Liver (tissue), 9 donors: Measurements from ENCODE around the gene C1QL2. TPM values are rescaled to one million over a fixed set of nuclear protein-coding genes. Genes with fewer than 3 reads are reported as not detected.

Source experiments
- DNase-seq: peaks from one replicate; pipeline ENCODE4 v3.0.0-alpha.2; 2017; ENCODE audit warnings: low spot score
- H3K27ac ChIP-seq, 2 donors: one replicate each; pipeline ENCODE4 v1.7.0; 2013; ENCODE audit warnings: inconsistent platforms in 2 of 2, low read length in 2 of 2, control low read depth in 1 of 2, low read depth in 1 of 2, mild to moderate bottlenecking in 1 of 2
- H3K27me3 ChIP-seq, 4 donors: one replicate each; pipeline versions ENCODE4 v1.6.1 to v1.7.0; 2013; ENCODE audit warnings: low read length in 3 of 4, inconsistent platforms in 1 of 4, mild to moderate bottlenecking in 1 of 4, moderate library complexity in 1 of 4; ENCODE audit not compliant: control insufficient read depth in 4 of 4, insufficient read depth in 4 of 4
- H3K36me3 ChIP-seq, 4 donors: one replicate each; pipeline versions ENCODE4 v1.6.1 to v1.7.0; 2013; ENCODE audit warnings: low read length in 3 of 4, mild to moderate bottlenecking in 3 of 4, low read depth in 1 of 4, moderate library complexity in 1 of 4; ENCODE audit not compliant: control insufficient read depth in 4 of 4, insufficient read depth in 3 of 4
- H3K4me1 ChIP-seq, 4 donors: one replicate each; pipeline versions ENCODE4 v1.6.1 to v1.7.0; 2013; ENCODE audit warnings: low read length in 3 of 4, mild to moderate bottlenecking in 3 of 4, moderate library complexity in 1 of 4; ENCODE audit not compliant: control insufficient read depth in 4 of 4, insufficient read depth in 4 of 4
- H3K4me3 ChIP-seq, 3 donors: one replicate each; pipeline versions ENCODE4 v1.6.1 to v1.7.0; 2013; ENCODE audit warnings: low read length in 3 of 3, control low read depth in 1 of 3, low read depth in 1 of 3, mild to moderate bottlenecking in 1 of 3
- H3K9ac ChIP-seq, 2 donors: one replicate each; pipeline ENCODE4 v1.7.0; 2013; ENCODE audit warnings: low read length in 2 of 2, mild to moderate bottlenecking in 2 of 2, moderate library complexity in 2 of 2, control low read depth in 1 of 2, low read depth in 1 of 2
- H3K9me3 ChIP-seq, 4 donors: one replicate each; pipeline versions ENCODE4 v1.6.1 to v1.7.0; 2013; ENCODE audit warnings: low read length in 3 of 4; ENCODE audit not compliant: control insufficient read depth in 4 of 4
- EGR1 ChIP-seq, 2 donors: IDR thresholded peaks; 2 replicates each; pipeline ENCODE4 v1.6.1; 2016 to 2018; ENCODE audit warnings: antibody characterized with exemption in 2 of 2, low read depth in 2 of 2
- FOXA1 ChIP-seq: IDR thresholded peaks from 2 replicates; pipeline ENCODE4 v1.6.1; 2016; ENCODE audit warnings: antibody characterized with exemption
- FOXA2 ChIP-seq: IDR thresholded peaks from 2 replicates; pipeline ENCODE4 v1.6.1; 2016; ENCODE audit warnings: antibody characterized with exemption
- HNF4A ChIP-seq, 2 donors: conservative IDR thresholded peaks; 2 replicates each; pipeline ENCODE4 v1.6.1; 2016; ENCODE audit warnings: antibody characterized with exemption in 2 of 2, mild to moderate bottlenecking in 2 of 2
- HNF4G ChIP-seq: IDR thresholded peaks from 2 replicates; pipeline ENCODE4 v1.6.1; 2016; ENCODE audit warnings: antibody characterized with exemption
- JUND ChIP-seq, 2 donors: IDR thresholded peaks; 2 replicates each; pipeline ENCODE4 v1.6.1; 2016; ENCODE audit warnings: antibody characterized with exemption in 2 of 2
- NR2F2 ChIP-seq: IDR thresholded peaks from 2 replicates; pipeline ENCODE4 v1.6.1; 2016; ENCODE audit warnings: antibody characterized with exemption
- RAD21 ChIP-seq, 2 donors: IDR thresholded peaks; 2 replicates each; pipeline ENCODE4 v1.6.1; 2016; ENCODE audit warnings: antibody characterized with exemption in 2 of 2, mild to moderate bottlenecking in 2 of 2
- RXRA ChIP-seq, 2 donors: IDR thresholded peaks; 2 replicates each; pipeline ENCODE4 v1.6.1; 2017 to 2018; ENCODE audit warnings: antibody characterized with exemption in 2 of 2, mild to moderate bottlenecking in 1 of 2
- SP1 ChIP-seq: IDR thresholded peaks from 2 replicates; pipeline ENCODE4 v1.6.1; 2018; ENCODE audit warnings: antibody characterized with exemption, mild to moderate bottlenecking
- TAF1 ChIP-seq: conservative IDR thresholded peaks from 2 replicates; pipeline ENCODE4 v1.6.1; 2016; ENCODE audit warnings: antibody characterized with exemption, mild to moderate bottlenecking
- YY1 ChIP-seq: IDR thresholded peaks from 2 replicates; pipeline ENCODE4 v1.6.1; 2016; ENCODE audit warnings: antibody characterized with exemption, mild to moderate bottlenecking
- WGBS: extraction: QIAGEN DNeasy Blood & Tissue Kit; methylation state at CpG from one replicate; pipeline ENCODE4 v1.1.7; 2013; 5-methylcytosine and 5-hydroxymethylcytosine counted together
- polyA plus RNA-seq, 2 donors: library from polyadenylated mRNA; stranded (reverse) in 1 of 2; unstranded in 1 of 2; fragments of 200-250 nt in 1 of 2; fragments of >200 nt in 1 of 2; fragmentation: Nextera tagmentation in 1 of 2; extraction: Ambion mirVana in 1 of 2; gene quantifications; one replicate each; pipeline versions ENCODE4 v1.2.1 to v1.2.3, GENCODE V29; 2013 to 2015
- total RNA-seq, 2 donors: library from RNA; depleted of rRNA; stranded (reverse); fragments of >200 nt; gene quantifications; one replicate each; pipeline ENCODE4 v1.2.3, GENCODE V29; 2014
- TF ChIP-seq, protein P1 (sequence below): fragments of 150-350 bp; IDR thresholded peaks from 2 replicates; pipeline ENCODE4 v1.5.1; 2017; ENCODE audit warnings: improper control_type of control experiment, low read depth, low read length; ENCODE audit not compliant: missing input control
- TF ChIP-seq, protein P2 (sequence below): IDR thresholded peaks from 2 replicates; pipeline ENCODE4 v1.6.1; 2016; ENCODE audit warnings: antibody characterized with exemption
- TF ChIP-seq, protein P3 (sequence below): IDR thresholded peaks from 2 replicates; pipeline ENCODE4 v1.6.1; 2016; ENCODE audit warnings: antibody characterized with exemption
- TF ChIP-seq, protein P4 (sequence below): IDR thresholded peaks from 2 replicates; pipeline ENCODE4 v1.6.1; 2016; ENCODE audit warnings: antibody characterized with exemption, mild to moderate bottlenecking
- donor health status: healthy.
- donor health status: healthy.
- donor health status: healthy.
- donor health status: healthy.
- donor health status: healthy.

The C1QL2 gene
- total and polyA plus RNA-seq, 4 donors = not detected

DNA sequence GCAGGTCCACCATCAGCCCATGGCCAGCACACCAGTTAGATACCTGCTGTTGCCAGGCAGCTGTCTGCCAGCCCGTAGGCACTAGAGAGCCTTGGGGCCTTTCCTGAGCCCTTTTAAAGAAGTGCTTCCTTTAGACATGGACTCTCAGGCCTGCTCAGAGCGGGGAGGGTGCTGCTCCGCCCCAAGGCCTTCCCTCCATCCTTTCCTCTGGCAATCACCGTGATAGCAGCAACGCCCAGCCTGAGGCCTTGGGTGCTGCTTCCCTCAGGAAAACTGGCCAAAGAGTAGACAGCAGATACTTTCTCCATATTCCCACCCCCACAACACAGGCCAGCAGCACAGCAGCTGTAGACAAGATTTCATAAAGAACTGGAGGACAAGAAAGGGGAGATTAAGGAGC is 22.3 kb upstream of the C1QL2 start:
- Histone ChIP-seq H3K9me3 (no peaks in the 10 kb centered on the region), H3K36me3 (no peaks in the 10 kb centered on the region), H3K4me3 (no peak overlapping the region), H3K4me1 (no peaks in the 10 kb centered on the region), H3K9ac (no peak overlapping the region), H3K27me3 (no peaks in the 10 kb centered on the region), H3K27ac (no peak overlapping the region)
- 88% methylated on average over 5 of the region's 5 CpGs for WGBS
- DNase-seq = no peak
- TF ChIP-seq NR2F2 = no peak
- TF ChIP-seq FOXA2 = no peak
- TF ChIP-seq FOXA1 = no peak
- no peak for TF ChIP-seq JUND (IDR thresholded peaks at IDR 0.05)
- TF ChIP-seq, protein P1, sequence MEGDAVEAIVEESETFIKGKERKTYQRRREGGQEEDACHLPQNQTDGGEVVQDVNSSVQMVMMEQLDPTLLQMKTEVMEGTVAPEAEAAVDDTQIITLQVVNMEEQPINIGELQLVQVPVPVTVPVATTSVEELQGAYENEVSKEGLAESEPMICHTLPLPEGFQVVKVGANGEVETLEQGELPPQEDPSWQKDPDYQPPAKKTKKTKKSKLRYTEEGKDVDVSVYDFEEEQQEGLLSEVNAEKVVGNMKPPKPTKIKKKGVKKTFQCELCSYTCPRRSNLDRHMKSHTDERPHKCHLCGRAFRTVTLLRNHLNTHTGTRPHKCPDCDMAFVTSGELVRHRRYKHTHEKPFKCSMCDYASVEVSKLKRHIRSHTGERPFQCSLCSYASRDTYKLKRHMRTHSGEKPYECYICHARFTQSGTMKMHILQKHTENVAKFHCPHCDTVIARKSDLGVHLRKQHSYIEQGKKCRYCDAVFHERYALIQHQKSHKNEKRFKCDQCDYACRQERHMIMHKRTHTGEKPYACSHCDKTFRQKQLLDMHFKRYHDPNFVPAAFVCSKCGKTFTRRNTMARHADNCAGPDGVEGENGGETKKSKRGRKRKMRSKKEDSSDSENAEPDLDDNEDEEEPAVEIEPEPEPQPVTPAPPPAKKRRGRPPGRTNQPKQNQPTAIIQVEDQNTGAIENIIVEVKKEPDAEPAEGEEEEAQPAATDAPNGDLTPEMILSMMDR = no peak
- TF ChIP-seq TAF1 = no peak
- TF ChIP-seq RAD21 (IDR thresholded peaks at IDR 0.05) = no peak

DNA sequence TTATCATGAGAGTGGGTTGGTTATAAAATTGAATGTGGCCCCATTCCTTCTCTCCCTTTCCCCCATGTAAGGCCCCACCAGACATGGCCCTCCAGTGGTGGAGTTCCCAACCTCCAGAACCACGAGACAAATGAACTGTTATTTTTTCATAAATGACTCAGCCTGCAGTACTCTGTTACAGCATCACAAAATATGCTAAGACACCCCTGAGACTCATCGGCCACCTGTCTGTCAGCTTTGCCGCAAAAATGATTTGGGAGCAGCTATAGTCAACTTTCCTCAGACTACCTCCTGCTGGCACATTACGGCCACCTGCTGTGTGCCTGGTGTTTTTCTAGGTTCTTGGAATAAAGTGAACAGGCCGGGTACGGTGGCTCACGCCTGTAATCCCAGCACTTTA is 21.4 kb upstream of the C1QL2 start:
- TF ChIP-seq, protein P1 = no peak
- no peak for TF ChIP-seq HNF4G
- TF ChIP-seq, protein P2, sequence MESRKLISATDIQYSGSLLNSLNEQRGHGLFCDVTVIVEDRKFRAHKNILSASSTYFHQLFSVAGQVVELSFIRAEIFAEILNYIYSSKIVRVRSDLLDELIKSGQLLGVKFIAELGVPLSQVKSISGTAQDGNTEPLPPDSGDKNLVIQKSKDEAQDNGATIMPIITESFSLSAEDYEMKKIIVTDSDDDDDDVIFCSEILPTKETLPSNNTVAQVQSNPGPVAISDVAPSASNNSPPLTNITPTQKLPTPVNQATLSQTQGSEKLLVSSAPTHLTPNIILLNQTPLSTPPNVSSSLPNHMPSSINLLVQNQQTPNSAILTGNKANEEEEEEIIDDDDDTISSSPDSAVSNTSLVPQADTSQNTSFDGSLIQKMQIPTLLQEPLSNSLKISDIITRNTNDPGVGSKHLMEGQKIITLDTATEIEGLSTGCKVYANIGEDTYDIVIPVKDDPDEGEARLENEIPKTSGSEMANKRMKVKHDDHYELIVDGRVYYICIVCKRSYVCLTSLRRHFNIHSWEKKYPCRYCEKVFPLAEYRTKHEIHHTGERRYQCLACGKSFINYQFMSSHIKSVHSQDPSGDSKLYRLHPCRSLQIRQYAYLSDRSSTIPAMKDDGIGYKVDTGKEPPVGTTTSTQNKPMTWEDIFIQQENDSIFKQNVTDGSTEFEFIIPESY = no peak
- no peak for TF ChIP-seq FOXA2
- TF ChIP-seq FOXA1 = no peak
- TF ChIP-seq, protein P3, sequence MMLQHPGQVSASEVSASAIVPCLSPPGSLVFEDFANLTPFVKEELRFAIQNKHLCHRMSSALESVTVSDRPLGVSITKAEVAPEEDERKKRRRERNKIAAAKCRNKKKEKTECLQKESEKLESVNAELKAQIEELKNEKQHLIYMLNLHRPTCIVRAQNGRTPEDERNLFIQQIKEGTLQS = no peak
- no peak for TF ChIP-seq SP1
- TF ChIP-seq RAD21 (IDR thresholded peaks at IDR 0.05) = no peak
- no peak for TF ChIP-seq RXRA (IDR thresholded peaks at IDR 0.05)
- no peak for TF ChIP-seq YY1
- H3K9me3 ChIP-seq = no peaks in the 10 kb centered on the region
- 94% methylated on average over 7 of the region's 7 CpGs for WGBS
- no peak overlapping the region for H3K27ac ChIP-seq
- H3K4me3 ChIP-seq = no peak overlapping the region
- no peaks in the 10 kb centered on the region for H3K4me1 ChIP-seq
- H3K27me3 ChIP-seq = no peaks in the 10 kb centered on the region
- H3K36me3 ChIP-seq = no peaks in the 10 kb centered on the region
- no peak for DNase-seq
- H3K9ac ChIP-seq = no peak overlapping the region

DNA sequence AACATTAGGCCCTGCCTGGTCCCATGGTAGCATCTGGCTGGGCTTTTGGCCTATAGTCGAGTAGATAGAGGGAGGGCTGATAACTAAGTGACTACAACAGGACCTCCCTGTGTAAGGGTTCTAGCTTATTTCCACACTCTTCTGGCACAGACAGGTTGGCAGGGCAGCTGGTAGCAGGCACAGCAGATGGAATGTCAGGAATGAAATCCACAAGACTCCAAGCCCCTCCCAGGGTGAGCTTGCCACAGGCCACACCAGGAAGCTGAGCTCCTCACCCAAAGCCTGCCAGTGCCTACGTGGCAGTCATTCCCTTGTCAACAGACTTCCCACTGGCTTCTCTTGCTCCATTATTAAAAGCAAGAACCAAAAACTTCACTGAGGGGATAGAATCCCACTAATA is 20.7 kb upstream of the C1QL2 start:
- Histone ChIP-seq H3K9me3 (no peaks in the 10 kb centered on the region), H3K27me3 (no peaks in the 10 kb centered on the region), H3K27ac (no peak overlapping the region), H3K4me3 (no peak overlapping the region), H3K4me1 (no peaks in the 10 kb centered on the region), H3K9ac (no peak overlapping the region), H3K36me3 (no peaks in the 10 kb centered on the region)
- no peak for DNase-seq
- 83% methylated on average over 2 of the region's 2 CpGs for WGBS
- TF ChIP-seq, protein P4, sequence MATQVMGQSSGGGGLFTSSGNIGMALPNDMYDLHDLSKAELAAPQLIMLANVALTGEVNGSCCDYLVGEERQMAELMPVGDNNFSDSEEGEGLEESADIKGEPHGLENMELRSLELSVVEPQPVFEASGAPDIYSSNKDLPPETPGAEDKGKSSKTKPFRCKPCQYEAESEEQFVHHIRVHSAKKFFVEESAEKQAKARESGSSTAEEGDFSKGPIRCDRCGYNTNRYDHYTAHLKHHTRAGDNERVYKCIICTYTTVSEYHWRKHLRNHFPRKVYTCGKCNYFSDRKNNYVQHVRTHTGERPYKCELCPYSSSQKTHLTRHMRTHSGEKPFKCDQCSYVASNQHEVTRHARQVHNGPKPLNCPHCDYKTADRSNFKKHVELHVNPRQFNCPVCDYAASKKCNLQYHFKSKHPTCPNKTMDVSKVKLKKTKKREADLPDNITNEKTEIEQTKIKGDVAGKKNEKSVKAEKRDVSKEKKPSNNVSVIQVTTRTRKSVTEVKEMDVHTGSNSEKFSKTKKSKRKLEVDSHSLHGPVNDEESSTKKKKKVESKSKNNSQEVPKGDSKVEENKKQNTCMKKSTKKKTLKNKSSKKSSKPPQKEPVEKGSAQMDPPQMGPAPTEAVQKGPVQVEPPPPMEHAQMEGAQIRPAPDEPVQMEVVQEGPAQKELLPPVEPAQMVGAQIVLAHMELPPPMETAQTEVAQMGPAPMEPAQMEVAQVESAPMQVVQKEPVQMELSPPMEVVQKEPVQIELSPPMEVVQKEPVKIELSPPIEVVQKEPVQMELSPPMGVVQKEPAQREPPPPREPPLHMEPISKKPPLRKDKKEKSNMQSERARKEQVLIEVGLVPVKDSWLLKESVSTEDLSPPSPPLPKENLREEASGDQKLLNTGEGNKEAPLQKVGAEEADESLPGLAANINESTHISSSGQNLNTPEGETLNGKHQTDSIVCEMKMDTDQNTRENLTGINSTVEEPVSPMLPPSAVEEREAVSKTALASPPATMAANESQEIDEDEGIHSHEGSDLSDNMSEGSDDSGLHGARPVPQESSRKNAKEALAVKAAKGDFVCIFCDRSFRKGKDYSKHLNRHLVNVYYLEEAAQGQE = no peak
- TF ChIP-seq YY1 = no peak
- no peak for TF ChIP-seq NR2F2
- TF ChIP-seq HNF4A (conservative IDR thresholded peaks at IDR 0.05) = no peak
- TF ChIP-seq RAD21 (IDR thresholded peaks at IDR 0.05) = no peak
- no peak for TF ChIP-seq SP1
- no peak for TF ChIP-seq EGR1 (IDR thresholded peaks at IDR 0.05; ENCODE audit: low read depth in 2 of 2)
- TF ChIP-seq FOXA2 = no peak
- TF ChIP-seq, protein P2 = no peak
- TF ChIP-seq FOXA1 = no peak
